HL-60/S4 treated with phorbol 12-myristate 13-acetate at 8.2 ng/mL for 4 days and 3 days (cell line): ENCODE measurements around the gene DELE1.

Experiments
- in situ Hi-C: fragments of 300-500 bp; cut with MboI; formaldehyde crosslinking; loops from 2 replicates; pipeline ENCODE4 v1.15.0; 2022; ENCODE audit warnings: low sequenced_read_pairs

The DELE1 gene, protein sequence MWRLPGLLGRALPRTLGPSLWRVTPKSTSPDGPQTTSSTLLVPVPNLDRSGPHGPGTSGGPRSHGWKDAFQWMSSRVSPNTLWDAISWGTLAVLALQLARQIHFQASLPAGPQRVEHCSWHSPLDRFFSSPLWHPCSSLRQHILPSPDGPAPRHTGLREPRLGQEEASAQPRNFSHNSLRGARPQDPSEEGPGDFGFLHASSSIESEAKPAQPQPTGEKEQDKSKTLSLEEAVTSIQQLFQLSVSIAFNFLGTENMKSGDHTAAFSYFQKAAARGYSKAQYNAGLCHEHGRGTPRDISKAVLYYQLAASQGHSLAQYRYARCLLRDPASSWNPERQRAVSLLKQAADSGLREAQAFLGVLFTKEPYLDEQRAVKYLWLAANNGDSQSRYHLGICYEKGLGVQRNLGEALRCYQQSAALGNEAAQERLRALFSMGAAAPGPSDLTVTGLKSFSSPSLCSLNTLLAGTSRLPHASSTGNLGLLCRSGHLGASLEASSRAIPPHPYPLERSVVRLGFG

DNA sequence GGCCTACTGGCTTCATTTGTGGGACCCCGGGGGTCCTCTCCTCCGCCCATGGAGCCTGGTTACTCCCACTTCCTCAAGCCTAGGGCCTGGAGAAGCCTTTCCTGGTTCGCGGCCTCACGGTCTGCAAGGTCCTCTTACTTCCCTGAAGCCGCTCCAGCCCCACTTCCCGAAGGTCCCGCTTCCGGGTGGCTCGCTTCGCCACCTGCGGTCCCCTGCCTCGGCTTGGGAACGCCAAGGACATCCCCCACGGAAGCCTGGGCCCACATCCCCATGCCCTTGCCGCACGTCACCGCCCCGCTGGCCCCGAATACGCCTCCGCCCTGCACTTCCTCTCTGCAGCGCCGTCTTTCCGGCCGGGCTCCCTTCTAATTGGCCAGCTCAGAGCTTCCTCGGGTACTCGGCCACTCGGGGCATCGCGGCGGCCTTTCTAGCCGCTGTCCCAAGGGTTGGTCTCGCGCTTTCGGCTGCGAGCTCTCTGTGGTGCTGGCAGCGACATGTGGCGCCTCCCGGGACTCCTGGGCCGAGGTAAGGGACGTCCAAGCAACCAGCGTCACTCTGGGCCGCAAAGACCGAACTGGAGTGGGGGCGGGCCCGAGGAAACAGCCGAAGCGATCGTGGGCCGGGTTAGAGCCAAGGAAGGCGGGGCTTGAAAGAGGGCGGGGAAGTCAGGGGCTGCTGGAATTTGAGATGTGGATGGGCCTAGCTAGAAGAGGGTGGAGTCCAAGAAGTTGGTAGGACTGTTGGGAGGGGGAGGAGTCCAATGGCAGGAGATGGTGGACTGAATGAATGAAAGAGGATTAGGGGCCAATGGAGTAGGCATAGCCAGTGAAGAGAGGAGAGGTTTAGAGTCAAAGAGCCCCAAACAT lies at the start of gene DELE1:
Gene DELE1, plus strand, starts transcription at position 424 of the 866 bp plus-strand sequence. Its CDS starts 71 bp downstream, at position 495.
- in situ Hi-C loops = no loop called here

- in situ Hi-C loops = no loop called here
Observed at GRCh38 chr5:141873933-141874261, 49.8 kb upstream of the DELE1 start.

GRCh38 chr5:141874262-141874964 lies 49.3 kb upstream of the DELE1 start:
- in situ Hi-C loops = no loop called here

- in situ Hi-C loops = no loop called here
Observed at GRCh38 chr5:141875022-141875740, 48.5 kb upstream of the DELE1 start.

DNA sequence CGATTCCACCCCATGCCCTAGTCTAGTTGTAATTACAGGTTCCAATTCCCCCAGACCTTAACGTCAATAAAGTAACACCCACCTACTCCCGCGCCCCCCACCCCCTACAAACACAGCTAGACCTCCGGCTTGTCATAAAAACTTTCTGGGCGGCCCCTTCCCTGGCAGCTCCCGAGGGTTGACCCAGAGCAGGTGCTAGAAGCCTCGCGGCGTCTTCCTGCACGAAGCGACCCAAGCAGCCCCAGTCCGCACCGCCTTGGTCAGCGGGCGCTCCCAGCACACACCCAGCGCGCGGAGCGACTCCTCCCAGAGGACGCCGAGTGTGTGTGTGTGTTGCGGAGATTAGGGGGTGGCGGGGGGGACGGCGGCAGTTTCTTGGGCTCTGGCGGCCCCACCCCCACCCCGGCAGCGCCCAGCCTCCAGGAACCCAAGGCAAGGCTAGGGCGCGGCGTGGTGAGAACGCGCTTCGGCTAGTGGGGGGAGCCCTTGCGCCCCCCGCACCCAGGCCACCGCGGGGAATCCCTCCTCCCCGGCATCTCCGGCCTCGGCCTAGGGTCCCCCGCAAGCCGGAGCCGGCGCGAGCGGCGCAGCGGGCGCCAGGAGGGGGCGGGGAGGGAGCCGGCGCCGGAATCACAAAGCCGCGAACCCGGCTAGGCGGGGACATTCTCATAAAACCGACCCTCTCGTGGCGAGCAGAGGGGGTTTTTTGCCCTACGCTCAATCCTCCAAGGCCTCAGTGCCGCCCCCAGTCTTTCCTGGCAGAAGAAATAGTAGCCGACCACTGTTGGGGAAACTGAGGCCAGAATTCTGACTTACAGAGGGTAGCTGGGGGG lies 47.7 kb upstream of the DELE1 start:
- in situ Hi-C loops = no loop called here

- in situ Hi-C loops = no loop called here
Observed at GRCh38 chr5:141876628-141877355, 46.9 kb upstream of the DELE1 start.

DNA sequence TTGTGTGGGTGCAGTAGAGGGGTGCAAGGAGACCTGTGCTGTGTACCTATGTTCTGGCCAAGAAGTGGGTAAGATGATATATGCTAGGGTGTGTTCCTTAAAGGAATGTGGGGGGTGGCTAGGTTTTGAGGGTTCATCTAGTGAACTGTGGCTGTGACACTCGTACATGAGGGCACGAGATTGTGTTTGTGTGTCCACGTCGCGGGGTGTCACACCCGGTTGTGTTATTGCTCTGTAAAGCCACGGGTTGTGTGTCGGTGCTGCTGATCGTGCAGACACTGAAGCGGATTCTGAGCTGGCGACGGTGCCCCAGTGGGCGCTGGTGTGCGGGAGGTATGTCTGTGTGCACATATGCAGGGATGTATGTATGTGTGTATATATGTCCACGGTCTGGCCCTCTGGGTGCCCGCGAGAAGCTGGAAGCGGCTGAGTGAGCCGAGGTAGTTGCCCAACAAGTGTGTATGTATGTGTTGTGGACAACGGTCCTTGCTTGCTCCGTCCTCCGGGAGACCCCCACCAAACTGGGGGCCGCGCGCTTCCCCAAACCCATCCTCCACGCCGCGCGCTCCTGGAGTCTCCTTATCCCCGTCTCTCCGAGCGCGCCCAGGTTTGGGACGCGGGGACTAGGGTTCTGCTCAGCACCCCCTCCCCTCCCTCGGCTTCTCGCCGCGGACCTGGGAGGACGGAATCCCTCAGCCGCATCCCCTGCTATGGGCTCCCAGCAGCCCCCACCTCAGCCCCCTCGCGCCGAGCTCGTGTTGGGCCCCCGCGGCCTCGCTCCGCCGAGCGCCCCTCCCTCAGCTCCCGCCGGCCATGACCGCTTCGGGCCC lies 46.1 kb upstream of the DELE1 start:
- in situ Hi-C loops = no loop called here

DNA sequence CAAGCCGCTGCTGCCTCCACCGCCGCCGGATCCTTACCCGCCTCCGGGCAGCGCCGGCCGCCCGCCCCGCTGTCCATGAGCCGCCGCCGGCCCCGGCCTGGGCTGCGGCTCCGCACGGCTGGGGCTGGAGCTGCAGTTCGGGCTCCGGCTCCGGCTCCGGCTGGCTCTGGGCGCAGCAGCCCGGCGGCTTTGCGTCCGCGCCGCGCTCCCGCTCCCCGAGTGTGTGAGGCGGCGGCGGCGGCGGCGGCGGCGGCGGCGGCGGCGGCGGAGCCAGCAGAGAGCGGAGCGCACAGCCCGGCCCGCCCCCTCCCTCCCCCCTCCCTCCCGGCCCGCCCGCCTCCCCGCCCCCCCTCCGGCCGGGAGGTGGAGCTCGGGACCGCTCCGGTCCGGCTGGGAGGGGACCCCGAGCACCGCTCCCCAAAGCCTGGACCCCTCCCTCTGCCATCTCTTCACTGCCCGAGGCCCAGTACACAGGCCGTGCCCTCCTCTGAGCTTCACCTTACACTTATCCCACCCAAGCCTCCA lies 45.4 kb upstream of the DELE1 start, which contains the start of gene PCDH1:
Gene PCDH1, minus strand, starts transcription at position 225 of the 525 bp plus-strand sequence. Its CDS starts 148 bp downstream, at position 77.
- in situ Hi-C loops = no loop called here

- in situ Hi-C loops = no loop called here
Observed at GRCh38 chr5:141878711-141879425, 44.8 kb upstream of the DELE1 start.

GRCh38 chr5:141879426-141879759 lies 44.3 kb upstream of the DELE1 start:
- in situ Hi-C loops = no loop called here

DNA sequence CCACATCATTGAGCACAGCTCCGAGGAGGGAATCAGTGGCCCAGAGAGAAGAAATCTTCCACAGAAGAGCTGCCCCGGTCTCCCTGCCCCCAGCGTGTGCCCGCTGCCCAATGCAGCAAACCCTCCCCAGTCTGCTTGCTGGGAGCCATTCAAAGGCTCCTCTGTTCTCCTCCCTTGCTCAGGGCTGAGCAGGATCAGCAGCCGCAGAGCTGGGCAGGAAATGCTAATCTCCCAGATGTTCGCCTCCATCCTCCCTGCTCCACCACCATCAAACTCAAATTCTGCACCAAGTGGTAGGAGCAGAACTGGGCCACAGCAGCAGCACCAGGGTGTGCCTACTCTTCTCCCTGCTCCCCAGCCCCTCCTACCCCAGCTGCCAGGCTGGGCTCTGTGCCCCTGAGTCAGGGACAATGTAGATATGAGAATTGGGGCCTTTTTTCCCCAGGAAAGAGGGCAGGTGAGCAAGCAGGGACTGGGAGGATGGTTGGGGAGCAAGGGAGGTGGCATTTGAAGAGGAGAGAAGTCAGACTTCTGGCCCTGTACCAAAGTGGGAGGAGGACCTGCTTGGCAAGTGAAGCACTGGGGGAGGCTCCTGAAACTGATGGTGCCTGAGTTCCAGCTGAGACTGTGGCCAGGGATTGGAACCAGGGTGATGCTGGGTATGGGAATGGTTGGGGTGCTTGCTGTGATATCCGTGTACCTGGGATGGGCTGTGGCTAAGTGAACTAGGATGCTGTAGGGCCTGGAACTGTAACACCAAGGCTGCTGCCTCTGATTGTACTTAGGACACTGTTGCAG lies 43.5 kb upstream of the DELE1 start:
- in situ Hi-C loops = no loop called here

DNA sequence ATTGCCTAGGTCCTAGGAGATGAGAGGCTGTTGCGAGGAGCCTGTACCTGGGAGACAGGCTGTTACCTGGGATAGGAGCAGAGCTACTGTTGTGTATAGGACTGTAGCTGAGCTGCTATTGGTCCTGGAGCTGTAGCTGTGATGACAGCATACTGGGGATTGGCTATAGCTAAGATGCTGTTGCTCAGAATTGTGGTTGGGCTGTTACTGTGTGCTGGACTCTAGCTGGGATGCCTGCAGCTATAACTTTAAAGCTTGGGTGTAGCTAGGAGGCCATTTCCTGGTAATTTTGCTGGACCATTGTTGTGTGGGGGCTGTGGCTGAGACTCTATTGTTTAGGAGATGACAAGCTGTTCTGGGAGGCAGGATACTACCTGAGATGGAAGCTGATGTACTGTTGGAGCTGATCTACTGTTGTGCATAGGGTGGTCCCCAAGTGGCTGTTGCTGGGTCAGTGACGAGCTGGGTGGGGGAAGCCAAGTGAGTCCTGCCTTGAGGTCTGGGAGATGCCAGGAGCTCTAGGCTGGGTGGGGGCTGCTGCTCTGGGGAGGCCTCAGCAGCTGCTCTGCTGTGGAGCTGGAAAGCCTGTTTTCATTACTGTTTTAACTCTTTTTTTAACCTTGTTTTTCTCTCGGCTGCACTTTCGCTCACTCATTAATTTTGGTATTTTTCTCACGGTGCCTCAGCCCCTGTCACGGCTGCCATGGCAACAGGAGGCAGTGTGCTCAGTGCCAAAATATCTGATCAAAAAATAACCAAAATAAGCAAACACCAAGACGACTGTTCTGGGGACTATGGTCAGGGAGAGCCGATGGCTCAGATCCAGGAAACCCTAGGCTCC lies 42.5 kb upstream of the DELE1 start:
- in situ Hi-C loops = no loop called here

GRCh38 chr5:141881886-141882285 lies 41.8 kb upstream of the DELE1 start:
- in situ Hi-C loops = no loop called here

DNA sequence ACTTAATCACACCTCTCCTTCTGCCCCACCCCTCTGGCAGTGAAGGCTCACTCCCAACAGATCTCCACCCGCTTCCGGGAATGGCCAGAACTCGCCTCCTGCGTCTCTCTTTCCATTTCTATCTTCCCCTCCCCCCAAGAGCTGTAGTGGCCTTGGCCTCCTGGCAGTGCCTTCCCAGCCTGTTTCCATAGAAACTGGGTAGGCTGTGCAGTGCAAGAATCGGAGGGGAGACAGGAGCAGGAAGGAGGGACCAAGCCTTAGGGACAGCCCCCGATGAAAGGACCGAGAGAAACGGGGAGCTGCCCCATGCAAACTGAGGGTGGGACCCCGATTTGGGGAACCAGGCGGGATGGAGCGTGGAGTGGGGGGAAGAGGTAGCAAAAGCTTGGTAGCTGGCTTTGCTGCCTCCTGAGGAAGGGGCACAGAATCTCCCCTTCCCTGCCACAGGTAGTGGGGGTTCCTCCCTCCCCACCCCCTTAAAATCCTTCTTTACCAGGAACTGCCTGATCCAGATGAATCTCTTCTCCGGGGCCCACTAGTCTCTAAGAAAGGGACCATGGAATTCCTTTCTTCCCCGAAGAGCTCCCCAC lies 41.0 kb upstream of the DELE1 start:
- in situ Hi-C loops = no loop called here

DNA sequence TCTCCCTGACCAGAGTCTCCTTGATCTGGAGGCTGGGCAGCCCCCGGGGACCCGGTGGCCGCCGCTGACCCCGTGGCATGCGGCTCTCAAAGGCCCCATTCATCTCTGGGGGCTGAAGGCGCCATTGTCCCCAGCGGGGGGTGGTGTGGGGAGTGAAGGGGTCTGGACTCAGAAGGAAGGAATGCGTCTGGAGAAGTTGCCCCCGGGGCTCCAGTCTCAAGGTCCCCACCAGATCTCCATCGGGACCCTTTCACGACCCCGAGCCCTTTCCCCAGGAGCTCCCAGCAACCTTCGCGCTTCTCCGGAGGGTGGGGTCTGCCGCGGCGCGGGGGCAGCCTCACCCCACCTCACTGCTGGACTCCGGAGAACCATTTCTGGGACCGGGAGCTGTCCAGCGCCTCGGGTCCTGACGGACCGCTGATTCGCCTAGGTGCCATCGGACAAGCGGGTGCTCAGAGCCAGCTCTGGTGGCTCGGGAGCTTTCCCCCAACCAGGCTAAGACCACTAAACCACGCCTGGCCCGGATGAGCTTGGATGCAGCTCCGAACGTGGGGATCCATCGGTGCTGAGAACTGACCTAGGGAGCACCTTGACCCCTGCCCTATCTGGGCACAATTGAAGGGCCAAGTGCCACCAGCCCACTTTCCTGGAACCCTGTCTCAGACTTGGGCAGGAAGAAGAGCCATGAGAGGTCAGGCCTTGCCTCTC lies 40.3 kb upstream of the DELE1 start:
- in situ Hi-C loops = no loop called here
